Measurements from ENCODE around the gene PAM16.

PAM16 gene

DNA sequence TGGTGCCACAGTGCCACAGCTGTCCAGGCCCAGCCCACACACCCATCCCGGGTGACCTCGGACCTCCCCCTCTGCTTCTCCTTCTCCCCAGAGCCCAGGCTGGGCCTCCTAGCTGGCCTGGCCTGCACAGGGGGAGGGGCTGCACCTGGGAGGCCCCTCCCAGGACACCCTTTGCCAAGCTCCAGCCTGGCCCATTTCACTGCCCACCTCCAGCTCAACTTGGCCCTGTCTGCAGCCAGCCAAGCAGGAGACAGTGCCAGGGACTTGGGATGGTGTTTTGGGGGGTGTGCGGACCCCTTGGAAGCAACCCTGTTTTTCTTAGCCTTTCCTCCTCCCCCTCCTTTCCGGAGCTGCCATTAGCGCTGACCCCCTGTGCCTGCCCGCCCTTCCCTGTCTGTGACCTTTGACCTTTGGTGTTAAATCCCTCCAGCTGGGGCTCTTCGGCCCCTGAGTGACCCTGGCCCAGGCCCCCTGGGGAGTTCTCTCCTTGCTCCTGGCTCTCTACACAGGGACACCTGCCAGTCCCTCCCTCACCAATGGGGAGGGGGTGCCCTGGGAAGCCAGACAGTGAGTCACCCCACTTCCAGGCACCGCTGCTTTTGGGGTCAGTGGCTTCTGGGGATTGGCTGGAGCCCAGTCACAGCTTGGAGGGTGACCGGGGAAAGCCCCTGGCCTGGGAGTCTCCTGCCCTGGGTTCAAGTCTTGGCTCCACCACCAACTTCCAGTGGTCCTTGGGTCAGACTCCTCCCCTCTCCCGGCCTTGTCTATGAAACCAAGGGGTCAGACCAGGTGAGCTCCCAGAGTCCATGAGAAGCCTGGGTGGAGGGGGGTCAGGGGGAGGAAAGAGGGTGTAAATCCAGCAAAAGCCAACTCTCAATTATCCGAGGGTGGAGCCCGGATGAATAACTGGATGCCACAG lies 33.3 kb downstream of the PAM16 start:
- no peak for DNase-seq

DNA sequence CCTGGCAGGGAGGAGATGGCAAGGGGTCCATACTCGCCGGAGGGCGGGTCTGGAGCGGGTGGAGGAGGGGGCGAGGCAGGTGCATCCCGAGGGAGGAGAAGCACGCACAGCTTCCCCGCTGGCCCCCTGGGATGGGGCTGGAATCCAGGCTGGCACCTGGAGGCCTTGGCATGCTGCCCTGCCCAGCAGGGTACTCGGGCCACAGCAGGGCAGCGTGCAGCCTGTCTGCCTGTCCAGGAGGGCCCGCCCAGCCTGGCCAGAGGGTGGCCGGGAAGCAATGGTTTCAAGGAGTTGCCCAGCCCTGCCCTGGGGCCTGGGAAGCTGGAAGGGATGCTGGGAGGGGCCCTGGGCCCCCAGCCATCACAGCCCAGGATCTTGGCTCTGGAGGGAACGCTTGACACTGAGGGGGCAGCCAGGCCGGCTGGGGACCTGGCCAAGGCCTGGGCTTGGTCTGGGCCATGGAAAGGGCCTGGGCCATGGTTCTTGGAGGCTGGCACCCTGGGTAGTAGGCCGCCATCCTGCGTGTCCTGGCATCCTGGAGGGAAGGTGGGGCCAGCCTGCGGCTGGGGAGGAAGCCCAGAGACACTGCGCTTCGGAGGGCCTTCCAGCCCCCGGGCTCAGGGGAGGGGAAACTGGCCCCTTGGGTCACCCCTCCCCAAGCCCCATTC lies 34.1 kb downstream of the PAM16 start:
- DNase-seq = no peak

- no peak for DNase-seq
Measured at GRCh38 chr16:4316108-4316863, 34.8 kb downstream of the PAM16 start.

- peak; percentile 17 to 54 for DNase-seq
Measured at GRCh38 chr16:4315186-4316107, 35.7 kb downstream of the PAM16 start, which contains the start of gene GLIS2. Gene GLIS2 (plus strand): TSS chr16:4316067. CDS start chr16:4332281, 16,214 bp downstream.

- peak in 1 of 2 donors; percentile 22 for DNase-seq
Measured at GRCh38 chr16:4314532-4315185, 36.5 kb downstream of the PAM16 start.

DNA sequence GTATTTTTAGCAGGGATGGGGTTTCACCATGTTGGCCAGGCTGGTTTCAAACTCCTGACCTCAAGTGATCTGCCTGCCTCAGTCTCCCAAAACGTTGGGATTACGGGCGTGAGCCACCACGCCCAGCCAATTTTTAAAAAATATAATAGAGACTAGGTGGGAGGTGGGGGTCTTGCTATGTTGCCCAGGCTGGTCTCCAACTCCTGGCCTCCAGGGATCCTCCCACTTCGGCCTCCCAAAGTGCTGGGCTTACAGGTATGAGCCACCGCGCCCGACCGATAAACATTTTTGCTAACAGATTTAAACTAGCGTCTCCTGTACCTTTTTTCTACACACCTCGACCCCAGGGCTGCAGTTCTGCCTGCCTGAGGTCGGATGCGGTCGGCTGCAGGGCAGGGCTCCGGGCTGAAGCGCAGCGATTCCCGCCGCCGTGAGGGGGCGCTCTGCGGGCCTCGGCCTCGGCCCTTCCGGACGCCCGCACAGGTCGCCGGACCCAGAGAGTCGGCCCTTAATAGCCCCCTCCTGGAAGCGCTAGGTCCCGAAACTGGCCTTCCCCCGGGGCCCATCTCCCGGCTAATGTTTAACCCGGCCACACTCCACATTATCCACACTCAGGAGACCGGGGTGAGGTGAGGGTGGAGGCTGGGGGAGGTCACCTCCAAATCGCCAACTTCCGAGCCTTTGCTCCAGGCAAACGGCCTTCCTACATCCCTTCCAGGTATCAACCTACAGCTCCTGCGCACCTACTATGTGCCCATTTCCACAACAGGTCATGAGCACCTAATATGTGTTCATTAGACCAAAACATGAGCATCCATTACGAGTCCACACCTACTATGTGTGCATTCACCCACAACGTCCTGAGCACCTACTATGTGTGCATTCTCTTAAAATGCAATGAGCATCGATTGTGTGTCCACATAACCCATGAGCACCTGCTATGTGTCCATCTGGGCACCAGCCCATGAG lies 37.3 kb downstream of the PAM16 start:
- no peak for DNase-seq

DNA sequence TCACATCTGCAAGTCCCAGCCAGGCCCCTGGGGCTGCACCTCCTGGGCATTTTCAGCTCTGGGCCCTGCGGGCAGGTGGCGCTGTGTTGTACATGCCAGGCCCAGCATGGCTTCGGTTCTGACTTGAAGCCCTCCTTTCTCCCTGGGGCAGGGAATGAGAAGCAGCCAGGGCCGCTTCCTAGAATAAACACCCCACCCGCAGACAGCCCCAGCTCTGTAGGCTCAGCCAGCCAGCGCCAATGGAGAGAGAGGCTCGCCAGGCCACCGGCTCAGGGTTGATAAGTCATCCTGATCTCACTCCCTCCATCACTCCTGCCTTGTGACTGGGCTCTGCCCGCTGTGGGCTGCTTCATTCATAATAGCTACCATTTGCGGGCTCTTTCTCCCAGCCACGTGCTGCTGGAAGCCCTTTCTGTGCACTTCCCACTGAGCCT lies 41.3 kb downstream of the PAM16 start:
- DNase-seq = peak; percentile 60 to 72

GRCh38 chr16:4309102-4309832 lies 41.9 kb downstream of the PAM16 start:
- DNase-seq = no peak

- DNase-seq = peak; percentile 98
Measured at GRCh38 chr16:4307215-4308037, 43.7 kb downstream of the PAM16 start.

DNA sequence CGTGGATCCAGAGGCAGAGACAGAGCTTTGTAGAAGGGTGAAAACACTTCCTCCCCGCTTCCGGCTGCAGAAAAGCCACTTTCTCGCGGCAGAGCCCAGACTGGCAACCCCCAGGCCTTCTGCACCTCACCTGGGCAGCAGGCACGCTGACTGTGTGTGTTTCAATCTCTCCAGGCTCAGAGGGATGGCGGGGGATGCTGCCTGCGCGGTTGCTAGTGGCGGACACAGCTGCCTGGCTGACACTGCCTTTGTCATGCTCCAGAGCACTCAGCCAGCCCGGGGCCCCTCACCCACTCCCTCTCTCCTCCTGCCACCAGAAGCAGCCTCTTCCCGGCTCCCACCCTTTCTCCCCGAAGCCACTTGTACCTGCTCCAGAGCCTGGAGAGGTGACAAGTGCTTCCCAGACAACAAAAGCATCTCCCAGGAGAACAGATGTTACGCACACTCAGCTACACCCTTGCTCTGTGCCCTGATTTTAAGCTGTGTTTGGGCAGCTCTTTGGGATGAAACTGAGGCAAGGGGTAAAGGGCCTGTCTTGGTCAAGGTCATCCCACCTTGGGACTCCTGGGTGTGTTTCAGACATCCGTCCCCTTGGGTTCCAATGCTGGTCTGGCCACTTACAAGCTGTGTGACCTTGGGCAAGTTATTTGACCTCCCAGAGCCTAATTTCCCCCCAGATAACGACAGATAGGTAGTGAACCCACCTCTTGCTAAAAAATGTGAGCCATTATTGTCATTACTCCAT lies 44.5 kb downstream of the PAM16 start:
- DNase-seq = peak; percentile 56 to 62

GRCh38 chr16:4303973-4304372 lies 47.1 kb downstream of the PAM16 start:
- no peak for DNase-seq

DNA sequence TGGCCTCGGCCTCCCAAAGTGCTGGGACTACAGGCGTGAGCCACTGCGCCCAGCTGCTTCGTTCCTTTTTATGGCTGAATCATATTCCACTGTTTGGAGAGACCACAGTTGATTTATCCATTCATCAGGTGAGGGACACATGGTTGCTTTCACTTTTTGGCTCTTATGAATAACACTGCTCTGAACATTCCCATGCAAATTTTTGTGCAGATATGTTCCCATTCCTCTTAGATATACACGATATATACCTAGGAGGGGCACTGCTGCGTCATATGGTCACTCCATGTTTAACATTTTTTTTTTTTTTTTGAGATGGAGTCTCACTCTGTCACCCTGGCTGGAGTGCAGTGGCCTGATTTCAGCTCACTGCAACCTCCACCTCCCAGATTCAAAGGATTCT lies 49.2 kb downstream of the PAM16 start:
- DNase-seq = no peak

DNA sequence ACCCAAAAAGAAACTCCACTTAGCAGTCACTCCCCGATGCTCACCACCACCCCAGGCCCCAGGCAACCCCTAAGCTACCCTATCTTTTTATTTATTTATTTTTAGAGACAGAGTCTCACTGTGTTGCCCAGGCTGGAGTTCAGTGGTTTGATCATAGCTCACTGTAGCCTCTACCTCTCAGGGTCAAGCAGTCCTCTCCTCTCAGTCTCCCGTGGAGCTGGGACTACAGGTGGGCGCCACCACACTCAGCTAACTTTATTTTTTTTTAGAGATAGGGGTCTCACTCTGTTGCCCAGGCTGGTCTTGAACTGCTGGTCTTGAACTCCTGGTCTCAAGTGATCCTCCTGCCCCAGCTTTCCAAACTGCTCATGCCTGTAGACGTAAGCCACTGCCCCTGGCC lies 49.9 kb downstream of the PAM16 start:
- no peak for DNase-seq

DNA sequence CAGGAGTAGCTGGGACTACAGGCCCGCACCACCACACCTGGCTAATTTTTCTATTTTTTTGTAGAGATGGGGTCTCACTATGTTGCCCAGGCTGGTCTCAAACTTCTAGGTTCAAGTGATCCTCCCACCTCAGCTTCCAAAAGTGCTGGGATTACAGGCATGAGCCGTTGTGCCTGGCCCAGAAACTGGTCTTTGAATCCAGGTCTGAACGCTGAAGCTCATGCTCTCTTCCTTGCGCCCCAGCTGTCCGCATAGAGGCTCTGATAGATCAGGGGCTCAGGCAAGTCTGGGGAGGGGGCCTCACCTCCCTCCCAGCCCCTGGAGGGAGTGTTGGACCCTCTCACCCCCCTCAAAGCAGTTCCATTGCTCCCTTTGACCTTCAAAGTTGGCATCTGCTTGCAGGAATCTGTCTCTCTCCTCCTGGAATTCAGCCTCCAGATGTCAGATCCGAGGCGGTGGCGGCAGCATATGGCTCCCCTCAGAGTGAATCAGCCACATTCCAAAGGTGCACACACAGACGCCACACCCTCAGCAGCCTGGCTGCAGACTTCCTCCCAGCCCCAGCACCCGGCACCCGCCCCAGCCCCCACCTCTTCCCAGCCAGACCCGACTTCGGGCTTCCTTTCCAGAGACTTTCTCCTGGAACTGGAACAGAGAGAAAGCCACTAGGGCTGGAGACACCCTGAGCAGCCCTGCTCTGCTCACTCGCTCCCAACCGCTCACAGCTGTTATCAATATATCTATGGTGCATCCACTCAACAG lies 52.2 kb downstream of the PAM16 start:
- no peak for DNase-seq

DNA sequence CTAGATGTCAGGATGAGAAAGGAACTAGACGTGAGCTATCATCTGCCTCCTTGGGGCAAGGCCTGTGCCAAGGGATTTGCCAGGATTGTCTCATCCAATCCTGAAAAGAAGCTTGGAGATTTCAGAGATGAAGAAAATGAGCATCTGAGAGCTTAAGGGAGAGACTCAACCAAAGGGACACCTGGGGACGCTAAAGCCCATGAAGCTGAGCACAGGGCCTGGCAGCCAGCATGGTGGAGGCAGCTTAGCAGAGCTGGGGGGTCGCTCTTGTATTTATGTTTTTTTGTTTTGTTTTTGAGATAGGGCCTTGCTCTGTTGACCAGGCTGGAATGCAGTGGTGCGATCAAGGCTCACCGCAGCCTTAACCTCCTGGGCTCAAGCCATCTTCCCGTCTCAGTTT lies 53.6 kb downstream of the PAM16 start:
- no peak for DNase-seq

DNA sequence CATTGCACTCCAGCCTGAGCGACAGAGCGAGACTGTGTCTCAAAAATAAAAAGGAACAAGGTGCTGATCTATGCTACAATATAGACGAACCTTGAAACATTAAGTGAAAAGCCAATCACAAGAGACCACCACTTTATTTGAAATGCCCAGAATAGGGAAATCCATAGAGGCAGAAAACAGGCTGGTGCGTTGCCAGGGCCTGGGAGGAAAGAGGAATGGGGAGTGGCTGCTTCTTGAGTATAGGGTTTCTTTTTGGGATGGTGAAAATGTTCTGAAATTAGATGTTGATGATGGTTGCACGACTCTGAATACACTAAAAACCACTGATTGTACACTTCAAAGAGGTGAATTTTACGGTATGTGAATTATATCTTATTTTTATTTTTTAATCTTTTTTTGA lies 55.5 kb downstream of the PAM16 start:
- DNase-seq = no peak

DNA sequence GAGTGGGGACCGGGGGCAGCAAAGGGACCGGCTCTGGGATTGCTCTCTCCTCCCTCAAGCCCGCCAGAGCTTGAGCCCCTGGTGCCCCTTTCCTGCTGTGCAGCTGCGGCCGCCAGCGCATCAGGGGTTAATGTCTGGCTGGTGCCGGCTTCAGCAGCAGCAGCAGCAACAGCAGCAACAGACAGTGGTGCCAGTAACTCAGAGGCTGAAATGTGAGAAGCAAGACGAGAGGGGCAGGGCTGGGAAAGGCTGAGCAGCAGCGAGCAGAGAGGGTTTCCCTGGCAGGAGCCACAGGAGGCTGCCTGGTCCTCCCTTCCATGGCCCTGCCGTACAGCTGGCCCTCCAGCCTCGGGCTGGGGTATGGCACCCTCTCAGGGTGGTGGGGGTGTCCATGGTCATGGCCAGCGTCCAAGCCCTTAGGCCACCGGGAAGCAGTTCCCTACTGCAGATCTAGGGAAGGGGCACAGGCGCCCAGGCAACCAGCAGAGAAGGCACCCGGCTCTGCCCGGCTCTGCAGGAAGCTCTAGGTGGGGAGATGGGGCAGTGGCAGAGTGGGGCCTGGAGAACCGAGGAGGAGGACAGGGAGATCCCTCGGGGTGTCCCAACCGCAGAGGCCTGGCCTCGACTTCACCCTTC lies 57.2 kb downstream of the PAM16 start:
- DNase-seq = no peak
